22Rv1 (cell line): ENCODE results near the gene TLX2.

ENCODE experiments used
- CTCF ChIP-seq: fragments of 450-650 bp; IDR thresholded peaks from 2 replicates; pipeline ENCODE4 v1.5.1; 2017; ENCODE audit warnings: mild to moderate bottlenecking
- ZFX ChIP-seq: fragments of 450-650 bp; IDR thresholded peaks from 2 replicates; pipeline ENCODE4 v1.6.1; 2017; ENCODE audit warnings: antibody characterized with exemption, borderline replicate concordance

GRCh38 chr2:74495440-74495839 is 18.8 kb upstream of the TLX2 start:
- no peak for TF ChIP-seq CTCF
- no peak for TF ChIP-seq ZFX
